Skin epidermis (tissue), 12 donors: Measurements from ENCODE around the gene CEP112.
"Not testable (repeated sequence)": the region's sequence is repeated elsewhere in the genome, so short reads cannot be mapped to it uniquely, and the experiment has no call there.

Experiments
- H3K27ac ChIP-seq, 21 experiments: fragments of 200-600 bp; sonication (generic) in 11 of 21; one replicate each; pipeline ENCODE4 v1.5.0; 2020; ENCODE audit warnings: mild to moderate bottlenecking in 3 of 21, inconsistent platforms in 2 of 21, moderate library complexity in 2 of 21
- H3K4me3 ChIP-seq, 7 experiments: fragments of 200-600 bp; sonication (generic) in 2 of 7; one replicate each; pipeline ENCODE4 v1.5.0; 2020; ENCODE audit warnings: inconsistent platforms in 2 of 7, mild to moderate bottlenecking in 2 of 7, moderate library complexity in 1 of 7

CEP112 gene

DNA sequence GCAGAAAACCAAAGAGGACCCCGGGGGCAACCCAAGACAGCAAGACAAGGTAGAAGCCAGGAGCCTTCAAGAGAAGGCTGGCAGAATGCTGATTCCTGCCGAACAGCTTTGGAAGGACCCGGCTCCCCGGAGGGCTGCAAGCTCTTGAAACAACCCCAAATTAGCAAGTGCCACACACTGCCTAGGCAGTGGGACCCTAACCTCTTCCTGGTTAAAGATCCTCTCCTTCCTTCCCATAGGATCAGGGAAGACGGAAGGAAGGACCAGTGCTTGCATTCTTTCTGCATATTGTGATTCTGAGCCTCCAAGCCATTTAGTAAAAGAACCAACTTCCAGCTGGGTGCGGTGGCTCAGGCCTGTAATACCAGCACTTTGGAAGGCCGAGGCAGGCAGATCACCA is 508.5 kb downstream of the CEP112 start:
- H3K4me3 ChIP-seq = no peak overlapping the region
- H3K27ac ChIP-seq = no peak overlapping the region

GRCh38 chr17:65681763-65682162 is 510.2 kb downstream of the CEP112 start:
- H3K27ac ChIP-seq = peak overlapping the region in 1 of 21 experiments; percentile 14
- not testable (repeated sequence) for H3K4me3 ChIP-seq

DNA sequence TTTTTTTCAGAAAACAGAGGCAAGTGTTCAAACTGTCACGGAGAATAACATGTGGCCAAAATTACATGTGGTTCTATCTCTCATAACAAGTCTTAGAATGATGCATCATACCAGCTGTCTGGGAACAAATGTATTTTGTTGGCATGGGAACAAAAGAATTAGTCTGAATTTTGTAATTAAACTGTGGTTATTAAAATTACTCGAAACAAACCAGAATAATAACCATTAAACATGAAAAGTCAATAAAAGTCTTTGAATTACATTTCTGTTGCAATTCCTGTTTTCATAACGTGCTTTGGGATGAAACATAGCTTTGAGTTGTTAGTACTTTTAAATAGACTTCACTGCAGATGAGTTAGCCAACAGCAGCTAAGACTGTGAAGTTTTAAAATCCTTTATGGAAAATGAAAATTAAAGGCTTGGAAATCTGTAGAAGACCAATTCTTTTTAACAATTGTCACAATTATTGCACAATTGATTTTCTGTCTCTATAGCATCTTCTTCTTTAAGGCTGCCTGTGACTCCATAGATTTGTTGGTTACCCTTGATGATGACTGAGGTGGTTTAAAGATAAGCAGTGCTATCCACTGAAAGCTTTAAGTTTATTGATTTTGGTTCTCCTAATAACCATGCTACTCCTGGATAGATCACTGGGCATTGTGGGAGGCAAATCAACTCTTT is 512.6 kb downstream of the CEP112 start:
- H3K27ac ChIP-seq = peak overlapping the region in 6 of 21 experiments; percentile 1 to 67 (median 38)
- no peak overlapping the region for H3K4me3 ChIP-seq

GRCh38 chr17:65678546-65678945 is 513.4 kb downstream of the CEP112 start:
- H3K4me3 ChIP-seq = no peak overlapping the region
- peak overlapping the region in 7 of 21 experiments; percentile 9 to 46 (median 29) for H3K27ac ChIP-seq

GRCh38 chr17:65677932-65678331 is 514.0 kb downstream of the CEP112 start:
- no peak overlapping the region for H3K4me3 ChIP-seq
- peak overlapping the region in 4 of 21 experiments; percentile 25 to 46 (median 34) for H3K27ac ChIP-seq

DNA sequence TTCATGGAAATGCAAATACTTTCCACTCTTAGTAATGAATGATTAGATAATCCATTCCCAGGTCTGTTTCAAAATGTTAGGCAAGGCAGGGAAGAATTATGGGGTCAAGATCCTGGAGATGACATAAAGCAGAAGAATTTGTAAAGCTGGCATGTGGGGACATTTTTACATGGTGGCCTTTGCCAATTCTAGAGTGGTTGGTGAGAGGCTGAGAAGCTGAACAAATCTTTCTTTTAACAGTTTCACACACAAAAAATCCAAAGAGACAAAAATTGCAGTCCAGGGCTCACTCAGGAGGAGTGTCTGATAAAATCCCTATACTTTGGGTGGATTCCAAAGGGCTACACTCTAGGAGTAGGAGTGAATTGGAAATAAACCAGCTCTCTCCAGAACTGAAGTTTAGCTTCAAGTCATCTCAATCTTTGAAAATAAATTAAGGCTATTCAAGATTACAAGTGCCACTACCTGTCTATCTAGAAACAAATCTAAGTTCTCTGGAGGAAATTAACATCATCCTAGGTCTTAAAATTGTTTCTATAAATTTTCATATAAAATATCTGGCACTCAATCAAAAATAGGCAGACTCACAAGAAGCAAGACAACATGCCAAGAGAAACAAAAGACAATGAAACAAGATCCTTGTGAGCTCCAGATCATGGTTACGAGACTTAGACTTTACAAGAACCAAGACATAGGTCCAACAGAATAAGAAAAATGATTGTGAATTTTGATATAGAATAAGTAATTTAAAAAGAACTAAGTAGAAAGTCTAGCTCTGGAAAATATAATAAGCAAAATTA is 517.5 kb downstream of the CEP112 start:
- Histone ChIP-seq H3K4me3 (no peak overlapping the region), H3K27ac (no peak overlapping the region)

GRCh38 chr17:65670667-65671371 is 521.1 kb downstream of the CEP112 start:
- Histone ChIP-seq H3K4me3 (no peak overlapping the region), H3K27ac (no peak overlapping the region)

GRCh38 chr17:65668211-65668610 is 523.7 kb downstream of the CEP112 start:
- Histone ChIP-seq H3K4me3 (no peak overlapping the region), H3K27ac (no peak overlapping the region)

GRCh38 chr17:65667656-65668055 is 524.3 kb downstream of the CEP112 start:
- no peak overlapping the region for H3K27ac ChIP-seq
- no peak overlapping the region for H3K4me3 ChIP-seq

DNA sequence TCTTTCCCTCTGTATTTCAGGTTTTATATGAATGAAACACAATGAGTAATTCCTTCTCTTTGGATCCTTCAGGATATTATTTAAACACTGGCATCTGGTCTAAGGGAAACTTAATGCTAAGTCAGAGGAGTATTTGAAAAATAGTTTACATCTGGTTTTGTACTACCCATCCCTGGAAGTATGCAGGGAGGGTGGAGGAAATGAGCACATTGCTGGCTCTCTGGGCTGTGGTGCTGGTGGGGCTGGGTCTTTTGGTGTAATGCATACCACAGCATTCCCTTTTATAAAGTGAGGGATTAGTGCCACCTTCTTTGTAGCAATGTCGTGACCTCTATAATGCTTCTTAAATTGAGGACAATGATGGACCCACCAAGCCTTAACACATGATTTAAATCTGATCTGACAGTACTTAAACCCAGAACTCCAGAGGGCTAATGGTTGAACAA is 525.0 kb downstream of the CEP112 start:
- H3K27ac ChIP-seq = no peak overlapping the region
- no peak overlapping the region for H3K4me3 ChIP-seq

GRCh38 chr17:65665966-65666365 is 526.0 kb downstream of the CEP112 start:
- no peak overlapping the region for H3K27ac ChIP-seq
- H3K4me3 ChIP-seq = no peak overlapping the region

- Histone ChIP-seq H3K27ac (no peak overlapping the region), H3K4me3 (no peak overlapping the region)
These were observed 527.2 kb downstream of the CEP112 start for GRCh38 chr17:65664696-65665095.

DNA sequence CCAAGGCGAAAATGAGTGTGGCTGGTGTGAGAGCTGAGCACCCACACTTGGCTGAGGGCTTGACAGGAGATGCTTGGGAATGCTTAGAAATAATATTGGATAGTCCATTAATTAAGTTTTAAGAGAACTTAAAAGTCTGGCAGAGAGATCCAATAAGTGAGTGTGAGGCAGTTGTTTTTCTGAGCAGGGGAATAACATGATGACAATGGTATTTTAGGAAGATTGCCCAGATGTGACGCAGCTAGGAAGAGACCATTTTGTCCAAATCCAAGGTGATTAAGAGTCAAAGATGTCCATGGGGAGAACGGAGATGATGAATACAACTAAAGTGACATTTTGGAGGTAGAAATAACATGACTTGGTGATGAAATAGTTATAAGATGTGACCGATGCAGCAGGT is 527.7 kb downstream of the CEP112 start:
- Histone ChIP-seq H3K4me3 (no peak overlapping the region), H3K27ac (no peak overlapping the region)

DNA sequence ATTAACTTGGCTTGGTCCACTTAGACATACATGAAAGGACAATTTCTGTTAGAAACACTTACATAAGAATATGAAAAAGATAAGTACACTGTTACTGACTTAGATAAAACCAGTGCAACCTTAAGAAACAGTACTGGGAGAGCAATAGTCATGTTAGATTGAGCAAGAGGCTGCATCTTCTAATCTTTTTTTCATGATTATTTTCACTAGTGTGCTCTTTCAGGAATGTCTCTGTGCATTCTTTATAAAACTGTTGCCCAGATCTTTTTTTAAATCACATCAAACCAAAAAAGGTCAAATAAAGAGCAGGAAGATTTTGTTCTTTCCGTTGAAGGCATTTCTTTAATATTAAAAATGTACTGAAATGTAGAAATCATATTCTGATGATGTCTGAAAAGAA is 529.7 kb downstream of the CEP112 start:
- H3K4me3 ChIP-seq = no peak overlapping the region
- H3K27ac ChIP-seq = peak overlapping the region in 1 of 21 experiments; percentile 7

DNA sequence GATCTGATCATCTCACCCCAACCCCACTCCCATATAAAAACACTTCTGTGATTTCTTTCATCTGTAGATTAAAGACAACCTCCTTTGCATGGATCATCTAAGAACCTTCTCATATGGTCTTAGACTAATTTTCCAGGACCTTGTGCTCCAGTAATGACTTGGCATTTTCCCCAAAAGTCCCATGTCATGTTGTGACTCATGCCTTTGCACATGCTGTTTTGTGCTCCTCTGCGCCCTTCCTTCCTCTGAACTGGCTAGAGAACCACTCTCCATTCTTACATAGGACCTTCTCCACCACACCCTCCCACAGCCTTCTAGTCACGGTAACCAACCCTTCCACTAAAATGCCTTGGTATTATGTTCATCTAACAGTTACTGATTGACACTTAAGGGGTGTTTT is 531.0 kb downstream of the CEP112 start:
- H3K4me3 ChIP-seq = no peak overlapping the region
- H3K27ac ChIP-seq = no peak overlapping the region

- no peak overlapping the region for H3K27ac ChIP-seq
- no peak overlapping the region for H3K4me3 ChIP-seq
These were observed 531.9 kb downstream of the CEP112 start for GRCh38 chr17:65660078-65660477.

DNA sequence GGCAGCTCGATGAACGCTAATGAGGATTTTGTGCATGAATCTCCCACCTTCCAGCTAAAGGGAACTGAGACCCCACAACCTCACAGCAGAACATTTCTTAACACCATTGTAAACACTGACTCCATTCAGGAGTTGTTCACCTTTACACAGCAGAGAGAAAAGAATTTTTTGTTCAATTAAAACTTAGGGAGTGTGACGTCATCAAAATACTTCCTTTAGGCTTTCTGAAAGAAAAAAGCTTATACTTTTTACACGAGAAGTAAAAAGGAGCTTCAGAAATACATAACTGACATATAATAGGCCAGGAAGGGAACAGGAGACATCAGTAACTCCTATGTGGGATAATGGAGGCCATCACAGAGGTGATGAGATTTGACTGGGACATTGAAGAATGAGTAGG is 532.4 kb downstream of the CEP112 start:
- no peak overlapping the region for H3K4me3 ChIP-seq
- no peak overlapping the region for H3K27ac ChIP-seq

GRCh38 chr17:65657251-65657828 is 534.6 kb downstream of the CEP112 start:
- Histone ChIP-seq H3K4me3 (no peak overlapping the region), H3K27ac (peak overlapping the region in 1 of 21 experiments; percentile 46)

DNA sequence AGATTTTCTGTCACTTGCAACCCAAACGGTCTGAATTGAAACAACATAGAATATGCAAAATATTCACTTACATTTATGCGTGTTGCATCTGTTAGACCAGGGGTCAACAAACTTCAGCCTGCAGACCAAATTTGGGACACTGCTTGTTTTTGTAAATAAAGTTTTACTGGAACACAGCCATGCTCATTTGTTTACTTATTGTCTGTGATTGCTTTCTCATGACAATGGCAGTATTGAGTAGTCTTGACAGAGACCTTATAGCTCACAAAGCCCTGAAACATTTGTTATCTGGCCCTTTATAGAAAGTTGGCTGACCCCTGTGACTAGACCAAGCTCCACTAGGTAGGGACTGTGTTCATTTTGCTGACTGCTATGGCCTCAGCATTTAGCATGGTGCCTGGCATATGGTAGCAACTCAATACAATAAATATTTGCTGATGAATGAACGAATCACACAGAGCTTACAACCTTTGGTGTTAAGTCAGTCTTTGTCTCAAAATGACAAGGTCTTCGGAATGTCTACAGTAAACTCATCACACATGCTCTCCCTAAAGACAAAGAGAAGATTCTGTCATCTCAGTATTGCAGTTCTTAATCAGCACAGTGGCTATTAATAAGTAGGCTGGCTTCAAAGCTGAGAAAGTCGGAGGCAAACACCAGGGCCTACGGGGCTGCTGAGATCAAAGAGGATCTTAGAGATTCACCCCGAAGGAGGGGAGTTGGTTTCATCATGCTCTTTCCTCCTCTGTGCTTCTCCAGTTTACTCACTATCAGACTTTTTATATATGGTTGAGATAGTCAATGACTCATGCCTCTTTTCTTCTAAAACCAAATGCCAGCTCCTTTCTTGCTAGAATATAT is 535.3 kb downstream of the CEP112 start:
- H3K27ac ChIP-seq = peak overlapping the region in 3 of 21 experiments; percentile 6 to 46 (median 14)
- H3K4me3 ChIP-seq = no peak overlapping the region
